ENCODE data around the gene BARX2.

The BARX2 gene

DNA sequence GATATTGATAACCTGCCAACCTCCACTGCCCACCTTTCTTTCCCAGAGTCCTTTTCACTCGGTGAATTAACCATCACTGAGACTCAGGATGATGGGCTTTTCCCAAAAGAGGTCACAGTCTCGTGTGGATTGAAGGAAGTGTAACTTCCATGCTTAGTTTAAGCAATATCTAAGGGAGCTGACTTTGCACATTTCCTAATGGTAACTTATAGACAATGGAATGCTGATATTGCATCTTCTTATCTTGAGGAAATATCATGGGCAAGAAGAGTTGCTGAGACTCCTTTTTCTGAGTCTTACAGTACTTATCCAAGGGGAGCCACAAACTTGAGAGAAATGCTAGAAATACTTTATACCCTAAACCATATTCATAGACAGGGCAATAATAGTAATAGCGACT is 8.8 kb downstream of the BARX2 start:
- Histone ChIP-seq H2AFZ (ENCODE audit: low read depth, low read length, severe bottlenecking) (no peak overlapping the region), H3K9ac (ENCODE audit: low read length) (no peak overlapping the region), H3K9me2 (replicated peaks; ENCODE audit: insufficient read depth, low read length) (no peaks in the 10 kb centered on the region), H3K9me3 (ENCODE audit: insufficient read depth, low read length) (no peaks in the 10 kb centered on the region), H3K36me3 (ENCODE audit: low read length) (no peaks in the 10 kb centered on the region), H4K20me1 (ENCODE audit: low read depth, low read length) (no peaks in the 10 kb centered on the region), H3K27ac (ENCODE audit: low read depth, low read length) (no peak overlapping the region), H3K27me3 (ENCODE audit: low read length) (no peaks in the 10 kb centered on the region), H3K79me2 (ENCODE audit: insufficient read depth, low read length) (no peaks in the 10 kb centered on the region), H3F3A (ENCODE audit: insufficient read depth) (no peaks in the 10 kb centered on the region), H3K4me3 (ENCODE audit: insufficient read depth, low read length, poor library complexity, severe bottlenecking) (no peak overlapping the region), H3K4me2 (ENCODE audit: low read depth, low read length, poor library complexity, severe bottlenecking) (no peak overlapping the region)
- TF ChIP-seq EZH2phosphoT487 (conservative IDR thresholded peaks at IDR 0.05; ENCODE audit: low read length): no peak
- TF ChIP-seq, protein P1, sequence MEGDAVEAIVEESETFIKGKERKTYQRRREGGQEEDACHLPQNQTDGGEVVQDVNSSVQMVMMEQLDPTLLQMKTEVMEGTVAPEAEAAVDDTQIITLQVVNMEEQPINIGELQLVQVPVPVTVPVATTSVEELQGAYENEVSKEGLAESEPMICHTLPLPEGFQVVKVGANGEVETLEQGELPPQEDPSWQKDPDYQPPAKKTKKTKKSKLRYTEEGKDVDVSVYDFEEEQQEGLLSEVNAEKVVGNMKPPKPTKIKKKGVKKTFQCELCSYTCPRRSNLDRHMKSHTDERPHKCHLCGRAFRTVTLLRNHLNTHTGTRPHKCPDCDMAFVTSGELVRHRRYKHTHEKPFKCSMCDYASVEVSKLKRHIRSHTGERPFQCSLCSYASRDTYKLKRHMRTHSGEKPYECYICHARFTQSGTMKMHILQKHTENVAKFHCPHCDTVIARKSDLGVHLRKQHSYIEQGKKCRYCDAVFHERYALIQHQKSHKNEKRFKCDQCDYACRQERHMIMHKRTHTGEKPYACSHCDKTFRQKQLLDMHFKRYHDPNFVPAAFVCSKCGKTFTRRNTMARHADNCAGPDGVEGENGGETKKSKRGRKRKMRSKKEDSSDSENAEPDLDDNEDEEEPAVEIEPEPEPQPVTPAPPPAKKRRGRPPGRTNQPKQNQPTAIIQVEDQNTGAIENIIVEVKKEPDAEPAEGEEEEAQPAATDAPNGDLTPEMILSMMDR (IDR thresholded peaks at IDR 0.05; ENCODE audit: insufficient read depth, low read length, poor library complexity, severe bottlenecking): no peak

DNA sequence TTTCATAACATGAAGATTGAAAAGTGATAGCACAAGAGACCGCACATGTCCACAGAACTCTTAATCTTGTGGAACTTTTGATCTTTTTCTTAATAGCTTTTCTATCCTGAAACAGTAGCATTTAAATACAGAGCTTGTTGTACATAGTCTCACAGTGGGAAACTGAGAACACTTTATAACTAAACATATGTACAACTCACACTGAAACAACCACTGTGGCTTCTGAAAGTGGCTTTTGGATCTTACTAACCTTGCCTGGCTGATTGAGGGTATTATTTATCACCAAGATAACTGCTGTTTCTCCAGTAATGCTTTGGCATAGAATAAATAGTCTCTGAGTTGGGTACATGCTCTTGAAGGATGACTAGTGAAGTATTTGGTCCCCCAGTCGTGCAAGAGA is 10.2 kb downstream of the BARX2 start:
- Histone ChIP-seq H3K9me3 (ENCODE audit: insufficient read depth, low read length) (no peaks in the 10 kb centered on the region), H3K27ac (ENCODE audit: low read depth, low read length) (no peak overlapping the region), H3K79me2 (ENCODE audit: insufficient read depth, low read length) (no peaks in the 10 kb centered on the region), H3K4me3 (ENCODE audit: insufficient read depth, low read length, poor library complexity, severe bottlenecking) (no peak overlapping the region), H3K9ac (ENCODE audit: low read length) (no peak overlapping the region), H2AFZ (ENCODE audit: low read depth, low read length, severe bottlenecking) (no peak overlapping the region), H3K27me3 (ENCODE audit: low read length) (no peaks in the 10 kb centered on the region), H3K9me2 (replicated peaks; ENCODE audit: insufficient read depth, low read length) (no peaks in the 10 kb centered on the region), H3K4me2 (ENCODE audit: low read depth, low read length, poor library complexity, severe bottlenecking) (no peak overlapping the region), H3K36me3 (ENCODE audit: low read length) (no peaks in the 10 kb centered on the region), H4K20me1 (ENCODE audit: low read depth, low read length) (no peaks in the 10 kb centered on the region), H3F3A (ENCODE audit: insufficient read depth) (no peaks in the 10 kb centered on the region)
- TF ChIP-seq EZH2phosphoT487 (conservative IDR thresholded peaks at IDR 0.05; ENCODE audit: low read length): no peak
- TF ChIP-seq, protein P1 (IDR thresholded peaks at IDR 0.05; ENCODE audit: insufficient read depth, low read length, poor library complexity, severe bottlenecking): no peak

DNA sequence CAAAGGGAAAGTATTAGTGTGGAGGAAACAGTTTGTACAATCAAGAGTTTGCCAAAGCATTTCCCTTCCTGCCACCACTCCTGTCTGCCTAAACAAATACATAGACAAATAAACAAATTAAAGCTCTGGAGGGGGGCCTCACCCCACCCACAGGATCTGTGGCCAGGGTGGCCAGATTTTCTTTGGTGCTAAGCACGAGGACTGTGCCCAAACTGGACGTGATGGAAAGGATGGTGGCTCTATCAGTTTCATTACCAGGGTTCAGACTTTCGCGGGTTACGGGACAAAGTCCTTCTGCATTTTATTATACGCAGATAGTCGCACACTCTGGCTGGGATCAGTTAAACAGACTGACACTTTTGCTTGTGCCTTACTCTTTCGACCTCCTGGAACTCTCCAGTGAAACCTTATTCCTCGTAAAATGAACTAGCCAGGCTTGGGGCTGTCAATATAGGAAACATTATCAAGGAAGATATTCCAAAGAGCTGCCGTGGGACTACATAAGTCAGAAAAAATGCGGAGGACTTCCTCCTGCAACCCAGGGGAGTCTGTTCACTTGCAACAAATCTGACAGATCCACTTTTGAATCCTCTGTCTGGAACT is 11.2 kb downstream of the BARX2 start:
- no peak overlapping the region for H3K4me2 ChIP-seq (ENCODE audit: low read depth, low read length, poor library complexity, severe bottlenecking)
- TF ChIP-seq, protein P1 (IDR thresholded peaks at IDR 0.05; ENCODE audit: insufficient read depth, low read length, poor library complexity, severe bottlenecking): no peak
- no peak for TF ChIP-seq EZH2phosphoT487 (conservative IDR thresholded peaks at IDR 0.05; ENCODE audit: low read length)
- H2AFZ ChIP-seq (ENCODE audit: low read depth, low read length, severe bottlenecking): no peak overlapping the region

More for the DNA sequence above, 11.2 kb downstream of the BARX2 start:
- Histone ChIP-seq H3K9me2 (replicated peaks; ENCODE audit: insufficient read depth, low read length) (no peaks in the 10 kb centered on the region), H3K4me3 (ENCODE audit: insufficient read depth, low read length, poor library complexity, severe bottlenecking) (no peak overlapping the region), H3K36me3 (ENCODE audit: low read length) (no peaks in the 10 kb centered on the region), H3K9me3 (ENCODE audit: insufficient read depth, low read length) (no peaks in the 10 kb centered on the region), H3K27me3 (ENCODE audit: low read length) (no peaks in the 10 kb centered on the region), H3K9ac (ENCODE audit: low read length) (no peak overlapping the region), H3K79me2 (ENCODE audit: insufficient read depth, low read length) (no peaks in the 10 kb centered on the region), H3F3A (ENCODE audit: insufficient read depth) (no peaks in the 10 kb centered on the region), H4K20me1 (ENCODE audit: low read depth, low read length) (no peaks in the 10 kb centered on the region), H3K27ac (ENCODE audit: low read depth, low read length) (no peak overlapping the region)

Data from SU-DHL-6 (cell line).